Measurements from ENCODE around the gene HARS1. TPM values are rescaled to one million over a fixed set of nuclear protein-coding genes. Genes with fewer than 3 reads are reported as not detected.
"Not testable (repeated sequence)": the region's sequence is repeated elsewhere in the genome, so short reads cannot be mapped to it uniquely, and the experiment has no call there.

Gene HARS1
- total RNA-seq, 4 donors from 2014 or later = 44.3 to 74.0 (median 62.9) TPM

DNA sequence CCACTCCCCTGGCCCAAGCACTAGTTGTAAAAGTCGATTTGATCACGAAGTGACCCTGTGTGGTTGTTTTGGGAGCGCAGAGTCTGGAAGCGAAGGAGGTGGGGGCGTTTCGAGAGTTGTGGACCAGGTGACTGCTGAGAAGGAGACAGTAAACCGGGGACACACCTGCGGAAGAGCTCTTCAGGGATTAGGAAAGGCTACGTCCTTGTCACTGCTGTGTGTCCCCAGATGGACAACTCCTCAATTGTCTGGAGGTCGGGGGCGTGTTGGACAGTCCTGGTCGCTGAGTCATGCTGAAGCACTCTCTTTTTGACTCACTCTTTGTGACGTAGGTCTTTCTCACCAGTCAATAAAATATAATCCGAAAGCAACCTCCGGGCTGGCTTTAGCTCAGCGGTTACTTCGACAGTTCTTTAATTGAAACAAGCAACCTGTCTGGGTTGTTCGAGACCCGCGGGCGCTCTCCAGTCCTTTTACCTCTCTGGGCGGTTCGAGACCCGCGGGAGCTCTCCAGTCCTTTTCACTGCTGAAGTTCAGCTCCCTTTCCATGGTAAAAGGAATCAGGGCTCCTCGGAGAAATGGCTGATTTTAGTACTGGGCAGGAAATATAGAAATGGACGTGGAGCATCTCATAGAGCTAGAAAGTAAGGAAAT, 19.9 kb upstream of the HARS1 start:
- 0 to 4% methylated on average over 22 to 27 of the region's 27 CpGs for WGBS, 2 donors

DNA sequence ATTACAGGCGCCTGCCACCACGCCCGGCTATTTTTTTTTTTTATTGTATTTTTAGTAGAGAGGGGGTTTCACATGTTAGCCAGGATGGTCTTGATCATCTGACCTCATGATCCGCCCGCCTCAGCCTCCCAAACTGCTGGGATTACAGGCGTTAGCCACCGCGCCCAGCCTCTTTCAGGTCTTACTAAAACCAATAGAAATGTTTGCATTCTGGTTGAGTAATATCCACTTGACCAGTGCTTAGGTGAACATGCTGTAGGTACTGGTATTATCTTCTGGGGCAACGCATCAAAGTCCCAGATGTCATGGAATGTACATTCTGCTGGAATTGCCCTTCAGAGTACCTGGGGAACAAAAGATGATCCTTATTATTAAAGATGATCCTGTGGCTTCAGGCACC, 17.6 kb upstream of the HARS1 start:
- Histone ChIP-seq H3K36me3 (peaks cover 0 to 39% (median 23%) of the 10 kb centered on the region in 3 donors), H3K4me1 (peaks cover 0 to 17% (median 0%) of the 10 kb centered on the region in 3 donors)
- H3K27me3 ChIP-seq; H3K4me3 ChIP-seq; H3K27ac ChIP-seq; H3K9me3 ChIP-seq; DNase-seq; intact Hi-C loops (cut with DNase I): not testable (repeated sequence)
- WGBS, 2 donors = 86 to 89% methylated on average over 9 of the region's 9 CpGs

More for the DNA sequence above, 19.9 kb upstream of the HARS1 start:
- DNase-seq = peak; percentile 48
- intact Hi-C loops (cut with DNase I) = no loop called here
- H3K36me3 ChIP-seq = peaks cover 0 to 17% (median 2%) of the 10 kb centered on the region in 3 donors
- peaks cover 0 to 17% (median 0%) of the 10 kb centered on the region in 3 donors for H3K4me1 ChIP-seq
- peak overlapping the region; percentile 40 to 85 (median 61) for H3K4me3 ChIP-seq
- no peaks in the 10 kb centered on the region for H3K27me3 ChIP-seq
- TF ChIP-seq, protein P1, sequence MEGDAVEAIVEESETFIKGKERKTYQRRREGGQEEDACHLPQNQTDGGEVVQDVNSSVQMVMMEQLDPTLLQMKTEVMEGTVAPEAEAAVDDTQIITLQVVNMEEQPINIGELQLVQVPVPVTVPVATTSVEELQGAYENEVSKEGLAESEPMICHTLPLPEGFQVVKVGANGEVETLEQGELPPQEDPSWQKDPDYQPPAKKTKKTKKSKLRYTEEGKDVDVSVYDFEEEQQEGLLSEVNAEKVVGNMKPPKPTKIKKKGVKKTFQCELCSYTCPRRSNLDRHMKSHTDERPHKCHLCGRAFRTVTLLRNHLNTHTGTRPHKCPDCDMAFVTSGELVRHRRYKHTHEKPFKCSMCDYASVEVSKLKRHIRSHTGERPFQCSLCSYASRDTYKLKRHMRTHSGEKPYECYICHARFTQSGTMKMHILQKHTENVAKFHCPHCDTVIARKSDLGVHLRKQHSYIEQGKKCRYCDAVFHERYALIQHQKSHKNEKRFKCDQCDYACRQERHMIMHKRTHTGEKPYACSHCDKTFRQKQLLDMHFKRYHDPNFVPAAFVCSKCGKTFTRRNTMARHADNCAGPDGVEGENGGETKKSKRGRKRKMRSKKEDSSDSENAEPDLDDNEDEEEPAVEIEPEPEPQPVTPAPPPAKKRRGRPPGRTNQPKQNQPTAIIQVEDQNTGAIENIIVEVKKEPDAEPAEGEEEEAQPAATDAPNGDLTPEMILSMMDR (IDR thresholded peaks at IDR 0.05) = peak in 1 of 6 experiments; percentile 4
- peak in 3 of 4 donors; percentile 22 to 51 (median 37) for TF ChIP-seq POLR2A (IDR thresholded peaks at IDR 0.05)
- peak overlapping the region; percentile 80 to 98 (median 94) for H3K27ac ChIP-seq
- H3K9me3 ChIP-seq = no peaks in the 10 kb centered on the region

- no peak for DNase-seq
- Histone ChIP-seq H3K9me3 (no peaks in the 10 kb centered on the region), H3K27ac (no peak overlapping the region), H3K4me1 (peaks cover 0 to 18% (median 0%) of the 10 kb centered on the region in 3 donors), H3K36me3 (peaks cover 0 to 49% (median 33%) of the 10 kb centered on the region in 3 donors), H3K4me3 (no peak overlapping the region), H3K27me3 (no peaks in the 10 kb centered on the region)
- TF ChIP-seq POLR2A (IDR thresholded peaks at IDR 0.05) = no peak
- TF ChIP-seq, protein P1 (IDR thresholded peaks at IDR 0.05) = no peak
- WGBS, 2 donors = 90 to 92% methylated on average over 1 to 4 of the region's 4 CpGs
- intact Hi-C loops (cut with DNase I) = no loop called here
Measured at GRCh38 chr5:140707812-140708211, 16.6 kb upstream of the HARS1 start.

- TF ChIP-seq, protein P1 (IDR thresholded peaks at IDR 0.05) = no peak
- peak in 3 of 4 donors; percentile 41 to 75 (median 71) for TF ChIP-seq POLR2A (IDR thresholded peaks at IDR 0.05)
- peak within 1 kb of the TSS; percentile 80 to 87 (median 81) for H3K27ac ChIP-seq
- WGBS, 2 donors = 1 to 2% methylated on average over 30 to 32 of the region's 44 CpGs
- no peaks in the 10 kb centered on the region for H3K27me3 ChIP-seq
- peak; percentile 75 for DNase-seq
- H3K4me3 ChIP-seq = peak within 1 kb of the TSS; percentile 66 to 89 (median 76)
- intact Hi-C loops (cut with DNase I) = no loop called here
- peaks cover 21 to 85% (median 70%) of the 10 kb centered on the region in 3 donors for H3K36me3 ChIP-seq
- H3K4me1 ChIP-seq = peaks cover 4 to 30% (median 14%) of the 10 kb centered on the region in 3 donors
- H3K9me3 ChIP-seq = no peaks in the 10 kb centered on the region
Measured at GRCh38 chr5:140700177-140701144, 9.3 kb upstream of the HARS1 start, which contains the start of gene ZMAT2. TSS of gene ZMAT2 (plus strand) at chr5:140700447. CDS start at chr5:140700461, 14 bp downstream.

GRCh38 chr5:140696891-140697492, 5.8 kb upstream of the HARS1 start:
- H3K36me3 ChIP-seq = peaks cover 38 to 75% (median 44%) of the 10 kb centered on the region in 3 donors

More at GRCh38 chr5:140696891-140697492, 5.8 kb upstream of the HARS1 start:
- no peak for DNase-seq
- Histone ChIP-seq H3K4me3 (no peak overlapping the region), H3K27me3 (no peaks in the 10 kb centered on the region), H3K27ac (no peak overlapping the region), H3K4me1 (peaks cover 8 to 46% (median 26%) of the 10 kb centered on the region in 3 donors), H3K9me3 (no peaks in the 10 kb centered on the region)
- WGBS, 2 donors = 88 to 100% methylated on average over 1 to 4 of the region's 4 CpGs
- intact Hi-C loops (cut with DNase I) = no loop called here
- no peak for TF ChIP-seq POLR2A (IDR thresholded peaks at IDR 0.05)
- TF ChIP-seq, protein P1 (IDR thresholded peaks at IDR 0.05) = no peak
